Endothelial cell of umbilical vein (primary cell): ENCODE data around the gene VCPKMT.

Experiments
- CTCF ChIP-seq, 2 donors: IDR thresholded peaks; 1 replicate in 1 of 2; 2 replicates in 1 of 2; pipeline ENCODE4 v1.5.1; 2011; ENCODE audit warnings: low read length in 2 of 2, mild to moderate bottlenecking in 2 of 2, moderate library complexity in 2 of 2, control low read depth in 1 of 2, inconsistent platforms in 1 of 2, low read depth in 1 of 2; ENCODE audit not compliant: insufficient read depth in 1 of 2; ENCODE audit errors: extremely low read depth in 1 of 2
- GATA2 ChIP-seq: IDR thresholded peaks from 2 replicates; pipeline ENCODE4 v1.7.0; 2011; ENCODE audit warnings: low read depth, mild to moderate bottlenecking, moderate library complexity, mixed read lengths, low read length; ENCODE audit not compliant: insufficient read length, insufficient read depth
- MAX ChIP-seq: IDR thresholded peaks from 2 replicates; pipeline ENCODE4 v1.6.1; 2011; ENCODE audit not compliant: insufficient read depth, insufficient read length
- MYC ChIP-seq: IDR thresholded peaks from one replicate; pipeline ENCODE4 v1.6.1; 2011; ENCODE audit warnings: mild to moderate bottlenecking, low read depth, low read length
- POLR2A ChIP-seq: IDR thresholded peaks from 2 replicates; pipeline ENCODE4 v1.6.1; 2012; ENCODE audit warnings: low read depth, mild to moderate bottlenecking, control low read depth, low read length
- POLR2AphosphoS5 ChIP-seq: IDR thresholded peaks from 2 replicates; pipeline ENCODE4 v1.6.1; 2012; ENCODE audit warnings: low read depth, mild to moderate bottlenecking, control low read depth, low read length, moderate library complexity; ENCODE audit not compliant: insufficient read depth

GRCh38 chr14:50062438-50063085 is 53.8 kb downstream of the VCPKMT start:
- no peak for TF ChIP-seq POLR2A
- no peak for TF ChIP-seq POLR2AphosphoS5
- no peak for TF ChIP-seq CTCF (IDR thresholded peaks at IDR 0.05; ENCODE audit: extremely low read depth in 1 of 2, insufficient read depth in 1 of 2, low read depth in 1 of 2, low read length in 2 of 2)
- no peak for TF ChIP-seq MYC
- TF ChIP-seq MAX = no peak
- TF ChIP-seq GATA2 = no peak
